Activated CD8-positive, alpha-beta memory T cell treated with anti-CD3 and anti-CD28 coated beads, Interleukin-2, amount 50 U/mL, for 24 hours (primary cell): ENCODE data around the gene TSSK1B.
"Not testable (repeated sequence)": the region's sequence is repeated elsewhere in the genome, so short reads cannot be mapped to it uniquely, and the experiment has no call there.

Experiments used
- DNase-seq: peaks from one replicate; pipeline ENCODE4 v3.0.0-alpha.2; 2020; ENCODE audit errors: extremely low read depth

The TSSK1B gene

GRCh38 chr5:113434889-113435288, at the start of gene TSSK1B:
Gene TSSK1B (minus strand): TSS chr5:113434989. CDS start chr5:113434839, 150 bp downstream.
- DNase-seq: no peak

GRCh38 chr5:113480243-113480642, 45.5 kb upstream of the TSSK1B start:
- DNase-seq: no peak

- DNase-seq: no peak
Measured at GRCh38 chr5:113478691-113479090, 43.9 kb upstream of the TSSK1B start.

- no peak for DNase-seq
Measured at GRCh38 chr5:113474100-113474728, 39.4 kb upstream of the TSSK1B start.

- no peak for DNase-seq
Measured at GRCh38 chr5:113463032-113463431, 28.2 kb upstream of the TSSK1B start.

GRCh38 chr5:113457106-113457505, 22.3 kb upstream of the TSSK1B start:
- not testable (repeated sequence) for DNase-seq

- no peak for DNase-seq
Measured at GRCh38 chr5:113452941-113453340, 18.2 kb upstream of the TSSK1B start.

GRCh38 chr5:113451797-113452196, 17.0 kb upstream of the TSSK1B start:
- DNase-seq: no peak

- DNase-seq: no peak
Measured at GRCh38 chr5:113450929-113451328, 16.1 kb upstream of the TSSK1B start.

GRCh38 chr5:113450462-113450861, 15.7 kb upstream of the TSSK1B start:
- DNase-seq: no peak

GRCh38 chr5:113448252-113448651, 13.5 kb upstream of the TSSK1B start:
- no peak for DNase-seq

- DNase-seq: no peak
Measured at GRCh38 chr5:113447498-113448050, 12.8 kb upstream of the TSSK1B start.

GRCh38 chr5:113446358-113446927, 11.7 kb upstream of the TSSK1B start:
- DNase-seq: no peak

GRCh38 chr5:113437111-113437510, 2.3 kb upstream of the TSSK1B start:
- DNase-seq: no peak

GRCh38 chr5:113435575-113435974, 786 bp upstream of the TSSK1B start:
- no peak for DNase-seq

GRCh38 chr5:113433862-113434612, 752 bp downstream of the TSSK1B start:
- DNase-seq: no peak

GRCh38 chr5:113433071-113433470, 1.7 kb downstream of the TSSK1B start:
- no peak for DNase-seq

GRCh38 chr5:113427871-113428574, 6.8 kb downstream of the TSSK1B start:
- no peak for DNase-seq

GRCh38 chr5:113425909-113426308, 8.9 kb downstream of the TSSK1B start:
- DNase-seq: no peak

GRCh38 chr5:113421693-113422092, 13.1 kb downstream of the TSSK1B start:
- DNase-seq: no peak

- DNase-seq: no peak
Measured at GRCh38 chr5:113405530-113405929, 29.3 kb downstream of the TSSK1B start.

GRCh38 chr5:113404269-113404668, 30.5 kb downstream of the TSSK1B start:
- no peak for DNase-seq
